Spleen (tissue), 11 donors: ENCODE data around the gene RHEX. TPM values are rescaled to one million over a fixed set of nuclear protein-coding genes. Genes with fewer than 3 reads are reported as not detected.

Experiments used
- DNase-seq: peaks from one replicate; pipeline ENCODE4 v3.0.0-alpha.2; 2020
- H3K27ac ChIP-seq, 8 donors: fragments of 200-600 bp; sonication (generic) in 7 of 8; 1 replicate in 4 of 8; 2 replicates in 4 of 8; pipeline versions ENCODE4 v1.5.0 to v1.8.0; 2016 to 2021; ENCODE audit warnings: inconsistent platforms in 4 of 8, mild to moderate bottlenecking in 4 of 8, moderate library complexity in 1 of 8
- H3K27me3 ChIP-seq, 7 donors: fragments of 200-600 bp; sonication (generic) in 6 of 7; replicated peaks in 1 of 7; 1 replicate in 4 of 7; 2 replicates in 3 of 7; pipeline versions ENCODE4 v1.5.0 to v1.8.0; 2016 to 2021; ENCODE audit warnings: inconsistent platforms in 3 of 7, mild to moderate bottlenecking in 1 of 7
- H3K36me3 ChIP-seq, 6 donors: fragments of 200-600 bp; sonication (generic) in 5 of 6; 1 replicate in 4 of 6; 2 replicates in 2 of 6; pipeline versions ENCODE4 v1.5.0 to v1.8.0; 2016 to 2021; ENCODE audit warnings: inconsistent platforms in 2 of 6
- H3K4me1 ChIP-seq, 6 donors: fragments of 200-600 bp; sonication (generic) in 5 of 6; 1 replicate in 3 of 6; 2 replicates in 3 of 6; pipeline versions ENCODE4 v1.5.0 to v1.8.0; 2016 to 2021; ENCODE audit warnings: inconsistent platforms in 3 of 6
- H3K4me3 ChIP-seq, 8 donors: fragments of 200-600 bp; sonication (generic) in 7 of 8; 1 replicate in 4 of 8; 2 replicates in 4 of 8; pipeline versions ENCODE4 v1.5.0 to v1.8.0; 2016 to 2021; ENCODE audit warnings: inconsistent platforms in 4 of 8, mild to moderate bottlenecking in 4 of 8, moderate library complexity in 2 of 8
- H3K9me3 ChIP-seq, 8 donors: fragments of 200-600 bp; sonication (generic) in 7 of 8; 1 replicate in 4 of 8; 2 replicates in 4 of 8; pipeline versions ENCODE4 v1.5.0 to v1.8.0; 2016 to 2021; ENCODE audit warnings: inconsistent platforms in 4 of 8
- POLR2A ChIP-seq, 3 donors: fragments of 450-650 bp; IDR thresholded peaks; one replicate each; pipeline ENCODE4 v1.5.1; 2017; ENCODE audit warnings: antibody characterized with exemption in 3 of 3, mild to moderate bottlenecking in 1 of 3
- POLR2AphosphoS5 ChIP-seq, 3 donors: sonication (generic); formaldehyde crosslinking; IDR thresholded peaks; one replicate each; pipeline ENCODE4 v1.5.1; 2017; ENCODE audit warnings: antibody characterized with exemption in 3 of 3
- WGBS, 5 donors: extraction: QIAGEN DNeasy Blood & Tissue Kit in 3 of 5; methylation state at CpG; one replicate each; pipeline versions ENCODE4 v1.1.5 to v1.1.7; 2013 to 2018; 5-methylcytosine and 5-hydroxymethylcytosine counted together
- intact Hi-C: fragments of 100-400 bp; cut with DNase I; formaldehyde crosslinking; loops from one replicate; pipeline ENCODE4 v1.15.0; 2023; ENCODE audit warnings: low total_unique reads
- polyA plus RNA-seq, 3 donors: library from polyadenylated mRNA; stranded (reverse); fragments of 200-250 nt; gene quantifications; one replicate each; pipeline ENCODE4 v1.2.1, GENCODE V29; 2013
- total RNA-seq, 7 donors: library from RNA; depleted of rRNA in 3 of 7; stranded (reverse); fragments of >200 nt in 3 of 7; fragmentation: NEBNext Ultra II Directional in 4 of 7; extraction: Animal tissue kit (Norgen Biotek cat#: 25700) in 4 of 7; gene quantifications; one replicate each; pipeline versions ENCODE4 v1.1.0 to v1.2.1, GENCODE V29; 2016 to 2021
- TF ChIP-seq, protein P1 (sequence below), 11 experiments: fragments of 200-600 bp in 7 of 11; fragments of 450-650 bp in 4 of 11; sonication (generic) in 4 of 11; IDR thresholded peaks in 8 of 11; conservative IDR thresholded peaks in 3 of 11; 1 replicate in 7 of 11; 2 replicates in 4 of 11; pipeline versions ENCODE4 v1.4.0 to v1.8.0; 2016 to 2021; ENCODE audit warnings: antibody characterized with exemption in 11 of 11, inconsistent platforms in 4 of 11, mild to moderate bottlenecking in 1 of 11
- donor health status: healthy with polysubstance abuse.
- donor health status: DM: no; HTN: no; CAD: no; lungs with moderate emphysema.
- donor health status: DM: no; HTN: no; CAD: no.
- donor health status: Bipolar disorder and iron deficiency.
- donor health status: healthy.
- donor health status: DM: no; HTN: no; CAD: no.
- donor health status: DM: yes; HTN: yes; CAD: no.

The RHEX gene
- total and polyA plus RNA-seq, 10 donors: 0.91 to 6.2 (median 2.4) TPM

DNA sequence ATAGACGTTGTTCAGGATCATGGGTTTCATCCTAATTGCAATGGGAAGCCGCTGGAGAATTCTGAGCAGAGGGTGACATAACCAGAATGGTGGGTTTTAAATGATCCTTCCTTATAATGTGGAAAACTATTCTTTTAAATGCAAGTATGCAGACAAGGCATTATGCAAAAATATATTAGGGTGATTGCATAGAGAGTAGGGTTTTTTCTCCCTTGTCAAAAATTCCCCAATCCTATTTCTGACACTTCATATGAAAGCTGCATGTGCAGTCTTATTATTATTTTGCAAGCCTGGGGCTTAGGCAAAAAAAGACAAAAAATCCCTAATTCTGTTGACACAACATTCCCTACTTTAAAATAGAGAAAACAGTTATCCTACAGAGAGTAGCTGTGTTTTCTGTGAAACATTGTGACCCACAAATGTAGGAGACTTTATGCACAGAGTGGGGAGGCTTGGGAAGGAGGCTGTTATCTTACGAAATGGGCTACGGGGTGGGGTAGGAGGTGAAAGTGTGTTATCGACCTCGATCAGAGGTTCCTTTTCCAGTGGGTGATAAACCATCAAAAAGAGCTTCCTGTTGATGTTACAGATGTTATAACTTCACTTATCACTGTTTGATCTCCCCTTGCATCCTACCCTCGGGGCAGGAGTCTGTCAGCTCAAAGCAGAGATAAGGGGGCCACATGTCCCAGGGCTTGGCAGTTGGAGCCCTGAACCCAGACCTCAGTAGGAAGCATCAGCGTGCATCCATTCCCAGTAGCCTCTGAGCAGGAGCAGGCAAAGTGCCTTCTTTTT lies 27.2 kb downstream of the RHEX start:
- intact Hi-C loops: no loop called here
- Histone ChIP-seq H3K36me3 (no peaks in the 10 kb centered on the region), H3K27ac (no peak overlapping the region), H3K9me3 (no peaks in the 10 kb centered on the region), H3K4me3 (no peak overlapping the region), H3K27me3 (no peaks in the 10 kb centered on the region), H3K4me1 (peaks cover 0 to 23% (median 0%) of the 10 kb centered on the region in 6 donors)
- 21 to 41% (median 32%) methylated on average over 8 of the region's 8 CpGs for WGBS, 5 donors
- TF ChIP-seq, protein P1, sequence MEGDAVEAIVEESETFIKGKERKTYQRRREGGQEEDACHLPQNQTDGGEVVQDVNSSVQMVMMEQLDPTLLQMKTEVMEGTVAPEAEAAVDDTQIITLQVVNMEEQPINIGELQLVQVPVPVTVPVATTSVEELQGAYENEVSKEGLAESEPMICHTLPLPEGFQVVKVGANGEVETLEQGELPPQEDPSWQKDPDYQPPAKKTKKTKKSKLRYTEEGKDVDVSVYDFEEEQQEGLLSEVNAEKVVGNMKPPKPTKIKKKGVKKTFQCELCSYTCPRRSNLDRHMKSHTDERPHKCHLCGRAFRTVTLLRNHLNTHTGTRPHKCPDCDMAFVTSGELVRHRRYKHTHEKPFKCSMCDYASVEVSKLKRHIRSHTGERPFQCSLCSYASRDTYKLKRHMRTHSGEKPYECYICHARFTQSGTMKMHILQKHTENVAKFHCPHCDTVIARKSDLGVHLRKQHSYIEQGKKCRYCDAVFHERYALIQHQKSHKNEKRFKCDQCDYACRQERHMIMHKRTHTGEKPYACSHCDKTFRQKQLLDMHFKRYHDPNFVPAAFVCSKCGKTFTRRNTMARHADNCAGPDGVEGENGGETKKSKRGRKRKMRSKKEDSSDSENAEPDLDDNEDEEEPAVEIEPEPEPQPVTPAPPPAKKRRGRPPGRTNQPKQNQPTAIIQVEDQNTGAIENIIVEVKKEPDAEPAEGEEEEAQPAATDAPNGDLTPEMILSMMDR (IDR thresholded peaks at IDR 0.05 in 8 of 11, conservative IDR thresholded peaks at IDR 0.05 in 3 of 11): no peak
- TF ChIP-seq POLR2AphosphoS5 (IDR thresholded peaks at IDR 0.05) (no peak), POLR2A (IDR thresholded peaks at IDR 0.05) (no peak)
- DNase-seq: no peak

DNA sequence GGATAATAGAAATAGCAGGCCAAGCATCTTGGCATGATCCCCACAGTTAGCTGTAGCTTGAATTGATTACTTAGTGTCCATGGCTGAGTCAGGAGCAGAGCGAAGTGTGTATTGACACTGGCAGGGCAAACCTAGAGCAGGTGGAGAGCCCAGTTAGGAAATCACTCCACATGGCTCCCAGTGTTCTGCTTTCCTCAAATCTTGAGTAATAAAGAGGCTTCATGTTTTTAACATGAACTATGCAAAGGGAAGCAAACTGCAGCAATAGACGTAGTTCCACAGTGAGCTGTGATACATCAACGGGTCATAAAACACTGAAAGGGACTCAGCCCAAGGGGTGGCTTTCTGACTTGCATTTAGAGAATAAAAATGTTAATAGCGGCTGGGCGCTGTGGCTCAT lies 28.9 kb downstream of the RHEX start:
- Histone ChIP-seq H3K36me3 (no peaks in the 10 kb centered on the region), H3K9me3 (no peaks in the 10 kb centered on the region), H3K4me1 (peaks cover 0 to 23% (median 0%) of the 10 kb centered on the region in 6 donors), H3K4me3 (no peak overlapping the region), H3K27ac (no peak overlapping the region), H3K27me3 (no peaks in the 10 kb centered on the region)
- TF ChIP-seq POLR2A (IDR thresholded peaks at IDR 0.05): no peak
- no peak for TF ChIP-seq POLR2AphosphoS5 (IDR thresholded peaks at IDR 0.05)
- TF ChIP-seq, protein P1 (IDR thresholded peaks at IDR 0.05 in 8 of 11, conservative IDR thresholded peaks at IDR 0.05 in 3 of 11): no peak
- intact Hi-C loops: no loop called here
- WGBS, 5 donors: 71 to 90% (median 84%) methylated on average over 5 of the region's 5 CpGs
- no peak for DNase-seq

DNA sequence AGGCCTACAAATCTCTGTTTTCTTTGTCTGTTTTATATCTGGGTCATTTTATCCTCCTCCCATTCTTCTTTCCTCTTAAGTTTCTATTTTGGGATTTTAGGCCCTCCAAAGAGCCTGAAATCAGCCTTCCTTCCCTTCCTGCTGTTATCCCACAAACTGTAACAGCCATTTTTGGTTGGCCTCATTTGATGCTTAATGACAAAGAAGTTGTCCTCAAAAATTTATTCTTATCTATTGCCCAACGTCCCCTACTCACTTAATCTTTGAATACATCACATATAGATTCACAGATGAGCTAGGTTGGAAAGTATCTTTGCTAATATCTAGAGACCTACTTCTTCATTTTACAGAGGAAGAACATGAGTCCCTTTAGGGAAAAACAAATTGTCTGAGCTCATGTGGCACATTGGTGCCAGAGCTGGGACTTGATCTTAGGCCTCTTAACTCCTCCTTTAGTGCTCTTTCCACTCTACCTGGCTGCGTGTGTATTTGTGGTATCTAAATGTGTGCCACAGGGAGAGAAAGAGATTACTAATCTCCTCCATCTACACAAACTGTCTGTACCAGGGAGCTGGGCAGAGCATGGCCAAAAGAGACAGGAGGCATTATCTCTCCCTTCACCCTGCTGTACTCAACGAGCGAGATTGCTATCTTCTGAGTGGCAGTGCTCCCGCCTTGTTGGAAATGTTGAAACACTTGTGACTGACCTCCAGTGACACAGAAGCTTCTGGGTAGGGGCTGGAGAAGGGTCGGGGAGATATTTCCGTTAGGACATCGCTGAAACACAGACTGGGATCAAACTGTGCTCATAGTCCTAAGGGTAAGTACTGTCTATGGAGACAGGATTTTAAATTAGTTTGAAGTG lies 30.1 kb downstream of the RHEX start:
- Histone ChIP-seq H3K27ac (no peak overlapping the region), H3K27me3 (no peaks in the 10 kb centered on the region), H3K36me3 (no peaks in the 10 kb centered on the region), H3K4me3 (no peak overlapping the region), H3K9me3 (no peaks in the 10 kb centered on the region), H3K4me1 (peaks cover 0 to 23% (median 0%) of the 10 kb centered on the region in 6 donors)
- 36 to 70% (median 51%) methylated on average over 8 of the region's 8 CpGs for WGBS, 5 donors
- TF ChIP-seq POLR2AphosphoS5 (IDR thresholded peaks at IDR 0.05): no peak
- TF ChIP-seq, protein P1 (IDR thresholded peaks at IDR 0.05 in 8 of 11, conservative IDR thresholded peaks at IDR 0.05 in 3 of 11): no peak
- TF ChIP-seq POLR2A (IDR thresholded peaks at IDR 0.05): no peak
- DNase-seq: no peak
- intact Hi-C loops: no loop called here

DNA sequence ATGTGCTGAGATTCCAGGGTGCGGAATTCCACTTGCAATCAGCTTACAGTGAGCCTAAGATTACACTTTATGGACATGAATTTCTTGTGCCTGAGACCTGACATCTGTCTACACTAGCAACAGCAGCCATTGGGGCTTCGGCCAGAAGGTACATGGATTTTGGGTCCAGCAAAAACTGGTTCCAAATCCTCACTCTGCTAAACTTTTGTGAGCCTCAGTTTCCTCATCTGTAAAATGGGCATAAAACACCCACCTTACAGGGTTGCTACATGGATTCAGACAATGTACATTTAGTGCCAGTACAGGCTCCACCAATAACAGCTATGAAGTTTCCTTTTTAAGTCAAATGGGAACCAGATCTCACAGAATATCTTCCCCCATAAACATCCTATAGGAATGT lies 30.8 kb downstream of the RHEX start:
- Histone ChIP-seq H3K36me3 (no peaks in the 10 kb centered on the region), H3K4me3 (no peak overlapping the region), H3K27me3 (no peaks in the 10 kb centered on the region), H3K9me3 (no peaks in the 10 kb centered on the region), H3K4me1 (peaks cover 0 to 23% (median 0%) of the 10 kb centered on the region in 6 donors), H3K27ac (no peak overlapping the region)
- intact Hi-C loops: no loop called here
- 90 to 100% (median 97%) methylated on average over 2 of the region's 2 CpGs for WGBS, 5 donors
- TF ChIP-seq, protein P1 (IDR thresholded peaks at IDR 0.05 in 8 of 11, conservative IDR thresholded peaks at IDR 0.05 in 3 of 11): no peak
- TF ChIP-seq POLR2A (IDR thresholded peaks at IDR 0.05) (no peak), POLR2AphosphoS5 (IDR thresholded peaks at IDR 0.05) (no peak)
- no peak for DNase-seq
